Astrocyte (in vitro differentiated cells and primary cell): ENCODE results near the gene UBE2J2.

Experiments used
- CTCF ChIP-seq: IDR thresholded peaks from 2 replicates; pipeline ENCODE4 v1.5.1; 2011; ENCODE audit warnings: low read depth, mild to moderate bottlenecking, inconsistent platforms, low read length, moderate library complexity; ENCODE audit not compliant: insufficient read depth
- EZH2 ChIP-seq: IDR thresholded peaks from 2 replicates; pipeline ENCODE4 v1.6.1; 2012; ENCODE audit warnings: mild to moderate bottlenecking, low read length, inconsistent platforms; ENCODE audit not compliant: insufficient read depth

DNA sequence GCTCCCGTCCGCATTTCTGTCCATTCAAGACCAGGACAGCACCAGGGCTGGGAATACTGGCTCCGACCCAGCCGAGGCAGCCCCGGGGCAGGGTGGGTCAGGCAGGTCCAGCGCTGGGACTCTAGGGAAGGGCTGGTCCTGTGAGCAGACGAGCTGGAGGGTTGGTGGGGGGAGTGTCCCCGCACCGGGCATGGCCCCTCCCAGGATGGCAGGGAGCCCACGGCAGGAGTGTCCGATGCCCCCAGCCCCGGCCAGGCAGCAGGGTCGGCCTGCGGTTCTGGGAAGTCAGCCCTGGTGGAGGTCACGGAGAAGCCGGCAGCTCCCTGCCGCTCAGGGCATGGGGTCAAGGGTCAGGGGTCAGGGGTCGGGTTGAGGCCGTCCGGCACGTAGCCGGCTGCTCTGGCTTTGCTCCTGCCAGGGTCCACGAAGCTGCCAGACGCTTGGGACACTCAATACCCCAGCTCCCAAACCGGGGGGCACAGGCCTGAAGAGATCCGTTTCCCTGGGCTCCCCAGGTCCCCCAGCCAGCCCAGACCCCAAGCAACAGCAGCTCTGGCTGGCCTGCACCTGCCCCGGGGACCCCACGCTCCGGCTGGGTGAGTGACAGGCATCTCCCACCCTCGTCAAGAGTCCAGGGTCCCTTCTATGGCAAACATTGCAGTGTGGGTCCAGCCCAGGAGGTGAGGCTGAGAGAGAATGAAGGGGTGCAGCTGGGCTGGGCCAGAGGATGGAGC, 33.9 kb downstream of the UBE2J2 start:
- TF ChIP-seq CTCF = no peak
- no peak for TF ChIP-seq EZH2
